HepG2 (cell line): ENCODE results near the gene PKMYT1. TPM values are rescaled to one million over a fixed set of nuclear protein-coding genes. Genes with fewer than 3 reads are reported as not detected.

Experiments
- ATAD3A ChIP-seq: sonication (generic); formaldehyde crosslinking; IDR thresholded peaks from 2 replicates; pipeline ENCODE4 v1.4.0; 2020; ENCODE audit warnings: missing genetic modification reagents
- ATF1 ChIP-seq: IDR thresholded peaks from 2 replicates; pipeline ENCODE4 v1.6.1; 2016; ENCODE audit warnings: mild to moderate bottlenecking, control low read depth
- KDM3A ChIP-seq: IDR thresholded peaks from 2 replicates; pipeline ENCODE4 v1.6.1; 2018; ENCODE audit warnings: low read depth, missing compliant biosample characterization
- MAZ ChIP-seq, 2 experiments: sonication (generic) in 1 of 2; formaldehyde crosslinking in 1 of 2; IDR thresholded peaks; 2 replicates each; pipeline versions ENCODE4 v1.5.0 to v1.6.1; 2012 to 2020; ENCODE audit warnings: low read depth in 2 of 2, mild to moderate bottlenecking in 2 of 2, borderline replicate concordance in 1 of 2, improper control_type of control experiment in 1 of 2, low read length in 1 of 2, missing genetic modification reagents in 1 of 2, moderate library complexity in 1 of 2
- NFE2L2 ChIP-seq: fragments of 150-350 bp; IDR thresholded peaks from 2 replicates; pipeline ENCODE4 v1.6.1; 2014; ENCODE audit warnings: low read length
- NR2F1 ChIP-seq, 2 experiments: fragments of 450-650 bp in 1 of 2; formaldehyde crosslinking in 1 of 2; IDR thresholded peaks; 2 replicates each; pipeline versions ENCODE4 v1.5.0 to v1.6.1; 2016 to 2020; ENCODE audit warnings: mild to moderate bottlenecking in 1 of 2, missing compliant biosample characterization in 1 of 2, missing genetic modification reagents in 1 of 2, moderate library complexity in 1 of 2
- PAF1 ChIP-seq: IDR thresholded peaks from 2 replicates; pipeline ENCODE4 v1.6.1; 2016; ENCODE audit warnings: missing genetic modification reagents, missing compliant biosample characterization
- RFX1 ChIP-seq: fragments of 450-650 bp; IDR thresholded peaks from 2 replicates; pipeline ENCODE4 v1.6.1; 2017
- TBP ChIP-seq: sonication (generic); formaldehyde crosslinking; IDR thresholded peaks from 2 replicates; pipeline ENCODE4 v1.5.0; 2020; ENCODE audit warnings: missing genetic modification reagents
- TMF1 ChIP-seq: sonication (generic); formaldehyde crosslinking; IDR thresholded peaks from 2 replicates; pipeline ENCODE4 v1.8.1; 2022; ENCODE audit warnings: low read depth, missing genetic modification reagents
- ZNF569 ChIP-seq: sonication (generic); formaldehyde crosslinking; IDR thresholded peaks from 2 replicates; pipeline ENCODE4 v1.5.0; 2020; ENCODE audit warnings: mild to moderate bottlenecking, missing genetic modification reagents, moderate library complexity, borderline replicate concordance
- ZNF652 ChIP-seq: IDR thresholded peaks from 2 replicates; pipeline ENCODE4 v1.6.1; 2016; ENCODE audit warnings: low read depth, borderline replicate concordance
- ZNF770 ChIP-seq: sonication (generic); formaldehyde crosslinking; IDR thresholded peaks from 2 replicates; pipeline ENCODE4 v1.5.0; 2020; ENCODE audit warnings: mild to moderate bottlenecking, missing genetic modification reagents
- ZNF790 ChIP-seq: sonication (generic); formaldehyde crosslinking; IDR thresholded peaks from 2 replicates; pipeline ENCODE4 v1.8.0; 2022; ENCODE audit warnings: missing genetic modification reagents, mild to moderate bottlenecking, borderline replicate concordance
- polyA plus RNA-seq, 8 experiments: library from polyadenylated mRNA; depleted of rRNA in 3 of 8; stranded (reverse) in 7 of 8; unstranded in 1 of 8; fragments of >200 nt; fragmentation: Illumina TruSeq in 4 of 8; extraction: Trizol in 4 of 8; gene quantifications; 2 replicates each; pipeline versions ENCODE4 v1.2.1 to v1.2.3, GENCODE V29; 2011 to 2016; ENCODE audit warnings: low read depth in 4 of 8, missing spikeins in 1 of 8, mixed read lengths in 1 of 8; ENCODE audit not compliant: insufficient read depth in 1 of 8
- total RNA-seq, 5 experiments: library from RNA; depleted of rRNA; stranded (reverse); fragments of >200 nt; fragmentation: Illumina TruSeq; extraction: Trizol; gene quantifications; 2 replicates each; pipeline ENCODE4 v1.2.3, GENCODE V29; 2016; ENCODE audit warnings: low read depth in 1 of 5
- TF ChIP-seq, protein P1 (sequence below): IDR thresholded peaks from 2 replicates; pipeline ENCODE4 v1.6.1; 2016; ENCODE audit warnings: missing compliant biosample characterization, missing genetic modification reagents, borderline replicate concordance
- TF ChIP-seq, protein P2 (sequence below): sonication (generic); formaldehyde crosslinking; IDR thresholded peaks from 2 replicates; pipeline ENCODE4 v1.5.1; 2020; ENCODE audit warnings: mild to moderate bottlenecking, missing genetic modification reagents, moderate library complexity
- TF ChIP-seq, protein P3 (sequence below): sonication (generic); formaldehyde crosslinking; conservative IDR thresholded peaks from 2 replicates; pipeline ENCODE4 v1.4.0; 2020; ENCODE audit warnings: mild to moderate bottlenecking, missing genetic modification reagents, moderate library complexity

The PKMYT1 gene
- total and polyA plus RNA-seq, 2 of the 13 experiments (the other 11 are each of a cell fraction or from before 2014, with no cell fraction given): 7.0 to 27.8 TPM

DNA sequence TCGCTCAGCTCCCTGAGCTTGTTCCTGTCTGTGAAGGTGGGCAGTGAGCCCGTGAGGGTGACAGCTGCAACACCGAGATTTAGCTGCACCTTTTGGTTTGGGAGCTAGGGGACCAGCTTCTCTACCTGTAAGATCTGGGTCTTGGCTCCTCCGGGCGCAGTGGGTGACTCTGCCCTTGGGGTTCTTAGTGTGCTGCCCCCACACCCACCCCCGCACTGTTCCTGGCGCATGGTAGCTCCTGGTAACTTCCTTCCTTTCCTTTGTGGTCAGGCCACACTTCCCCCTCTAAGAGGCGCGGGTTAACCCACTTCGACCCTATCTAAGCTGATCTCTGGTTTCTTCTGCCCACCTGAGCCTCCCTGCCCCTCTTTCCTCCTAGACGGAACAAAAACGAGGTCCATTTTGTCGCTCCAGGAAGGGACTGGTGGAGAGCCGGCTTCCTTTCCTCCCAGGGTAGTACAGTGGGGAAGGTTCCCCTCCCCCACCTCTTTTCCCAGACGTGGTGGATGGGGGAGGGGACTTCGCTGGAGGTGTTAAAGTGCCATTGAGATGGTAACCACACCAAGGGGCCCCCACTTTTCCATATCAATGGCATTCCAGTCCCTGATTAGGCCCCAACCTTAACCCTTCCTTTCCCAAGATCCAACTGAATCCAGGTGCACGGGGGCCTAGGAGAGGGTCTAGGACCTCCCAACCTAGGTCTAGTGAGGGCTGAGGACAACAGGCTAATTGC, 27.9 kb upstream of the PKMYT1 start (continued):
- TF ChIP-seq ZNF770 (CRISPR knock-in tag): no peak
- TF ChIP-seq KDM3A: no peak
- no peak for TF ChIP-seq ZNF790 (CRISPR knock-in tag)
- TF ChIP-seq ZNF652 (CRISPR knock-in tag): peak; percentile 69
- TF ChIP-seq, protein P1, sequence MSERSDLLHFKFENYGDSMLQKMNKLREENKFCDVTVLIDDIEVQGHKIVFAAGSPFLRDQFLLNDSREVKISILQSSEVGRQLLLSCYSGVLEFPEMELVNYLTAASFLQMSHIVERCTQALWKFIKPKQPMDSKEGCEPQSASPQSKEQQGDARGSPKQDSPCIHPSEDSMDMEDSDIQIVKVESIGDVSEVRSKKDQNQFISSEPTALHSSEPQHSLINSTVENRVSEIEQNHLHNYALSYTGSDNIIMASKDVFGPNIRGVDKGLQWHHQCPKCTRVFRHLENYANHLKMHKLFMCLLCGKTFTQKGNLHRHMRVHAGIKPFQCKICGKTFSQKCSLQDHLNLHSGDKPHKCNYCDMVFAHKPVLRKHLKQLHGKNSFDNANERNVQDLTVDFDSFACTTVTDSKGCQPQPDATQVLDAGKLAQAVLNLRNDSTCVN (CRISPR knock-in tag): no peak
- TF ChIP-seq ATF1 (CRISPR knock-in tag): no peak
- TF ChIP-seq ZNF569 (CRISPR knock-in tag): no peak
- TF ChIP-seq NR2F1 (CRISPR knock-in tag; IDR thresholded peaks at IDR 0.05): no peak
- TF ChIP-seq MAZ (IDR thresholded peaks at IDR 0.05; ENCODE audit: borderline replicate concordance, low read depth, low read length): no peak
- no peak for TF ChIP-seq MAZ (CRISPR knock-in tag; IDR thresholded peaks at IDR 0.05; ENCODE audit: low read depth)
- TF ChIP-seq PAF1 (CRISPR knock-in tag): no peak
- no peak for TF ChIP-seq ATAD3A (CRISPR knock-in tag)
- TF ChIP-seq TBP: no peak
- no peak for TF ChIP-seq RFX1
- TF ChIP-seq, protein P2, sequence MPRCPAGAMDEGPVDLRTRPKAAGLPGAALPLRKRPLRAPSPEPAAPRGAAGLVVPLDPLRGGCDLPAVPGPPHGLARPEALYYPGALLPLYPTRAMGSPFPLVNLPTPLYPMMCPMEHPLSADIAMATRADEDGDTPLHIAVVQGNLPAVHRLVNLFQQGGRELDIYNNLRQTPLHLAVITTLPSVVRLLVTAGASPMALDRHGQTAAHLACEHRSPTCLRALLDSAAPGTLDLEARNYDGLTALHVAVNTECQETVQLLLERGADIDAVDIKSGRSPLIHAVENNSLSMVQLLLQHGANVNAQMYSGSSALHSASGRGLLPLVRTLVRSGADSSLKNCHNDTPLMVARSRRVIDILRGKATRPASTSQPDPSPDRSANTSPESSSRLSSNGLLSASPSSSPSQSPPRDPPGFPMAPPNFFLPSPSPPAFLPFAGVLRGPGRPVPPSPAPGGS (CRISPR knock-in tag): no peak
- TF ChIP-seq, protein P3, sequence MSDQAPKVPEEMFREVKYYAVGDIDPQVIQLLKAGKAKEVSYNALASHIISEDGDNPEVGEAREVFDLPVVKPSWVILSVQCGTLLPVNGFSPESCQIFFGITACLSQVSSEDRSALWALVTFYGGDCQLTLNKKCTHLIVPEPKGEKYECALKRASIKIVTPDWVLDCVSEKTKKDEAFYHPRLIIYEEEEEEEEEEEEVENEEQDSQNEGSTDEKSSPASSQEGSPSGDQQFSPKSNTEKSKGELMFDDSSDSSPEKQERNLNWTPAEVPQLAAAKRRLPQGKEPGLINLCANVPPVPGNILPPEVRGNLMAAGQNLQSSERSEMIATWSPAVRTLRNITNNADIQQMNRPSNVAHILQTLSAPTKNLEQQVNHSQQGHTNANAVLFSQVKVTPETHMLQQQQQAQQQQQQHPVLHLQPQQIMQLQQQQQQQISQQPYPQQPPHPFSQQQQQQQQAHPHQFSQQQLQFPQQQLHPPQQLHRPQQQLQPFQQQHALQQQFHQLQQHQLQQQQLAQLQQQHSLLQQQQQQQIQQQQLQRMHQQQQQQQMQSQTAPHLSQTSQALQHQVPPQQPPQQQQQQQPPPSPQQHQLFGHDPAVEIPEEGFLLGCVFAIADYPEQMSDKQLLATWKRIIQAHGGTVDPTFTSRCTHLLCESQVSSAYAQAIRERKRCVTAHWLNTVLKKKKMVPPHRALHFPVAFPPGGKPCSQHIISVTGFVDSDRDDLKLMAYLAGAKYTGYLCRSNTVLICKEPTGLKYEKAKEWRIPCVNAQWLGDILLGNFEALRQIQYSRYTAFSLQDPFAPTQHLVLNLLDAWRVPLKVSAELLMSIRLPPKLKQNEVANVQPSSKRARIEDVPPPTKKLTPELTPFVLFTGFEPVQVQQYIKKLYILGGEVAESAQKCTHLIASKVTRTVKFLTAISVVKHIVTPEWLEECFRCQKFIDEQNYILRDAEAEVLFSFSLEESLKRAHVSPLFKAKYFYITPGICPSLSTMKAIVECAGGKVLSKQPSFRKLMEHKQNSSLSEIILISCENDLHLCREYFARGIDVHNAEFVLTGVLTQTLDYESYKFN (CRISPR knock-in tag): no peak; the same call in 1 of the 2 replicates
- no peak for TF ChIP-seq TMF1 (CRISPR knock-in tag)
- no peak for TF ChIP-seq NFE2L2
